Fibroblast of lung (primary cell): ENCODE data around the gene SLC24A3. TPM values are rescaled to one million over a fixed set of nuclear protein-coding genes. Genes with fewer than 3 reads are reported as not detected.

Experiments used
- DNase-seq, 2 donors: peaks; one replicate each; pipeline versions ENCODE4 v3.0.0 to v3.0.0-alpha.2; 2010; ENCODE audit warnings: low read depth in 2 of 2
- H2AFZ ChIP-seq: 2 replicates; pipeline ENCODE4 v1.5.1; 2012; ENCODE audit warnings: low read length, control low read depth, inconsistent platforms
- H3K27ac ChIP-seq: 2 replicates; pipeline ENCODE4 v1.5.1; 2011; ENCODE audit warnings: low read length, control low read depth; ENCODE audit not compliant: insufficient read depth
- H3K27me3 ChIP-seq: 2 replicates; pipeline ENCODE4 v1.5.1; 2011; ENCODE audit warnings: mild to moderate bottlenecking, low read length; ENCODE audit not compliant: control insufficient read depth, insufficient read depth
- H3K36me3 ChIP-seq: 2 replicates; pipeline ENCODE4 v1.5.1; 2011; ENCODE audit warnings: low read length; ENCODE audit not compliant: control insufficient read depth, insufficient read depth
- H3K4me1 ChIP-seq: 2 replicates; pipeline ENCODE4 v1.5.1; 2011; ENCODE audit warnings: low read length; ENCODE audit not compliant: control insufficient read depth, insufficient read depth; ENCODE audit errors: extremely low read depth
- H3K4me2 ChIP-seq: 2 replicates; pipeline ENCODE4 v1.5.1; 2011; ENCODE audit warnings: low read length, control low read depth; ENCODE audit not compliant: insufficient read depth; ENCODE audit errors: extremely low read depth
- H3K4me3 ChIP-seq, 4 experiments: fragments of 200-600 bp in 1 of 4; sonication (generic) in 1 of 4; replicated peaks in 1 of 4; 2 replicates each; pipeline ENCODE4 v1.5.1; 2011 to 2016; ENCODE audit warnings: low read length in 4 of 4, low read depth in 3 of 4, mild to moderate bottlenecking in 3 of 4, control low read depth in 2 of 4, inconsistent platforms in 1 of 4, mixed read lengths in 1 of 4; ENCODE audit not compliant: insufficient read depth in 1 of 4; ENCODE audit errors: control extremely low read depth in 1 of 4
- H3K79me2 ChIP-seq: 2 replicates; pipeline ENCODE4 v1.5.1; 2012; ENCODE audit warnings: mild to moderate bottlenecking, low read length, inconsistent platforms; ENCODE audit not compliant: control insufficient read depth, insufficient read depth
- H3K9ac ChIP-seq: 2 replicates; pipeline ENCODE4 v1.5.1; 2011; ENCODE audit warnings: mild to moderate bottlenecking, low read length, control low read depth; ENCODE audit not compliant: insufficient read depth
- H3K9me3 ChIP-seq: 2 replicates; pipeline ENCODE4 v1.5.1; 2012; ENCODE audit warnings: low read depth, low read length; ENCODE audit not compliant: control insufficient read depth, insufficient read depth
- H4K20me1 ChIP-seq: 2 replicates; pipeline ENCODE4 v1.5.1; 2011; ENCODE audit warnings: low read length; ENCODE audit not compliant: control insufficient read depth, insufficient read depth; ENCODE audit errors: extremely low read depth
- EZH2 ChIP-seq: IDR thresholded peaks from 2 replicates; pipeline ENCODE4 v1.5.1; 2012; ENCODE audit warnings: low read length, control low read depth, mild to moderate bottlenecking; ENCODE audit errors: missing control alignments
- polyA plus RNA-seq, 2 donors: library from polyadenylated mRNA; depleted of rRNA in 1 of 2; stranded (reverse) in 1 of 2; unstranded in 1 of 2; fragments of >200 nt; gene quantifications; 2 replicates each; pipeline ENCODE4 v1.2.1, GENCODE V29; 2011 to 2012; ENCODE audit warnings: missing spikeins in 1 of 2
- total RNA-seq: library from RNA; depleted of rRNA; stranded (reverse); fragments of >200 nt; gene quantifications from 2 replicates; pipeline ENCODE4 v1.2.1, GENCODE V29; 2014
- TF ChIP-seq, protein P1 (sequence below), 2 donors: IDR thresholded peaks in 1 of 2; conservative IDR thresholded peaks in 1 of 2; 1 replicate in 1 of 2; 2 replicates in 1 of 2; pipeline ENCODE4 v1.5.1; 2011 to 2012; ENCODE audit warnings: low read length in 2 of 2, control low read depth in 1 of 2, inconsistent platforms in 1 of 2, low read depth in 1 of 2, mild to moderate bottlenecking in 1 of 2

Gene SLC24A3
- total and polyA plus RNA-seq, 2 donors (not counting 1 experiment from before 2014, with no cell fraction given), result 0.03 to 1.8 TPM

GRCh38 chr20:19714579-19714840, 502.1 kb downstream of the SLC24A3 start:
- TF ChIP-seq, protein P1, sequence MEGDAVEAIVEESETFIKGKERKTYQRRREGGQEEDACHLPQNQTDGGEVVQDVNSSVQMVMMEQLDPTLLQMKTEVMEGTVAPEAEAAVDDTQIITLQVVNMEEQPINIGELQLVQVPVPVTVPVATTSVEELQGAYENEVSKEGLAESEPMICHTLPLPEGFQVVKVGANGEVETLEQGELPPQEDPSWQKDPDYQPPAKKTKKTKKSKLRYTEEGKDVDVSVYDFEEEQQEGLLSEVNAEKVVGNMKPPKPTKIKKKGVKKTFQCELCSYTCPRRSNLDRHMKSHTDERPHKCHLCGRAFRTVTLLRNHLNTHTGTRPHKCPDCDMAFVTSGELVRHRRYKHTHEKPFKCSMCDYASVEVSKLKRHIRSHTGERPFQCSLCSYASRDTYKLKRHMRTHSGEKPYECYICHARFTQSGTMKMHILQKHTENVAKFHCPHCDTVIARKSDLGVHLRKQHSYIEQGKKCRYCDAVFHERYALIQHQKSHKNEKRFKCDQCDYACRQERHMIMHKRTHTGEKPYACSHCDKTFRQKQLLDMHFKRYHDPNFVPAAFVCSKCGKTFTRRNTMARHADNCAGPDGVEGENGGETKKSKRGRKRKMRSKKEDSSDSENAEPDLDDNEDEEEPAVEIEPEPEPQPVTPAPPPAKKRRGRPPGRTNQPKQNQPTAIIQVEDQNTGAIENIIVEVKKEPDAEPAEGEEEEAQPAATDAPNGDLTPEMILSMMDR (conservative IDR thresholded peaks at IDR 0.05 in 1 of 2, IDR thresholded peaks at IDR 0.05 in 1 of 2; ENCODE audit: low read depth in 1 of 2, low read length in 2 of 2), result no peak
- TF ChIP-seq EZH2, result no peak
- H3K27ac ChIP-seq, result no peak overlapping the region
- H3K79me2 ChIP-seq, result no peaks in the 10 kb centered on the region
- DNase-seq, result no peak
- H3K36me3 ChIP-seq, result no peaks in the 10 kb centered on the region
- no peak overlapping the region for H3K4me3 ChIP-seq
- no peaks in the 10 kb centered on the region for H3K9me3 ChIP-seq
- H4K20me1 ChIP-seq, result no peaks in the 10 kb centered on the region
- H3K4me1 ChIP-seq, result no peaks in the 10 kb centered on the region
- peaks cover 1% of the 10 kb centered on the region for H3K27me3 ChIP-seq
- no peak overlapping the region for H3K4me2 ChIP-seq
- H2AFZ ChIP-seq, result no peak overlapping the region
- H3K9ac ChIP-seq, result no peak overlapping the region

DNA sequence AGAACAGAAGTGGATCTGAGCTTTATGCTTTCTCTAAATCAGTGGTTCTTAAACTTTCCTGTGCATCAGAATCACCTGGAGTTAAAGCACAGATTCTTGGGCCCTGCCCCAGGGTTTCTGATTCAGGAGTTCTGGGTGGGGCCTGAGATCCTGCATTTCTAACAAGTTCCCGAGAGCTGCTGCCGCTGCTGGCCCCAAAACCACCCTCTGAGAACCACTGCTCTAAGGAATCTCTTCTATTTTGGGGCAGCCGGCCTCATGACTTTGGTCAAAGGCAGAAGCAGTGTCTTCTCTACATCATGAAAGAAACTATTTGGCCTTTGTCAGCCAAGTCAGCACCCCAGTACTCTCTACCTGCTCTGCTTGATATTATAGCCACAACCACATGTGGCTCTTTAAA, 503.5 kb downstream of the SLC24A3 start:
- no peak overlapping the region for H3K27ac ChIP-seq
- H3K9ac ChIP-seq, result no peak overlapping the region
- no peak overlapping the region for H3K4me3 ChIP-seq
- no peaks in the 10 kb centered on the region for H3K9me3 ChIP-seq
- no peak for DNase-seq
- no peaks in the 10 kb centered on the region for H3K79me2 ChIP-seq
- H3K27me3 ChIP-seq, result no peaks in the 10 kb centered on the region
- no peak overlapping the region for H2AFZ ChIP-seq
- no peaks in the 10 kb centered on the region for H3K4me1 ChIP-seq
- no peak for TF ChIP-seq EZH2
- no peaks in the 10 kb centered on the region for H3K36me3 ChIP-seq
- H3K4me2 ChIP-seq, result no peak overlapping the region
- H4K20me1 ChIP-seq, result no peaks in the 10 kb centered on the region

DNA sequence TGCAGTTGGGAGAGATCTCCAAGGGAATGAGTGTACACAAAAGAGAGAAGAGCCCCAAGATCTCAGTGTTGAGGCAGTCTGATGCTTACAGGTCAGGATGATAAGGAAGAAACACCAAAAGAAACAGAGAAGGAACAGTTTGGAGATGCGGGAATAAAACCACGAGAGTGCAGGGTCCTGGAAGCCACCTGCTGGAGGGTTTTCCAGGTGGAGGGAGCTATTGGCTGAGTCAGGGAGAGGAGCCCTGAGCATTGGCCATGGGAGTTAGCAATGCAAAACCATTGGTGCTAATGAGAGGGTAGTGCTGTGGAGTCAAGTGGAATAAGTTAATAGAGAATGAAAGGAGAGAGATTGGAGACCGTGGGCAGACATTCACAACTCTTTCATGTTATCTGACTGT, 506.4 kb downstream of the SLC24A3 start:
- no peaks in the 10 kb centered on the region for H3K27me3 ChIP-seq
- H3K4me3 ChIP-seq, result no peak overlapping the region
- no peak overlapping the region for H2AFZ ChIP-seq
- no peak for TF ChIP-seq EZH2
- no peak for DNase-seq
- no peaks in the 10 kb centered on the region for H3K9me3 ChIP-seq
- no peaks in the 10 kb centered on the region for H4K20me1 ChIP-seq
- H3K27ac ChIP-seq, result no peak overlapping the region
- no peaks in the 10 kb centered on the region for H3K36me3 ChIP-seq
- no peaks in the 10 kb centered on the region for H3K4me1 ChIP-seq
- H3K4me2 ChIP-seq, result no peak overlapping the region
- H3K9ac ChIP-seq, result no peak overlapping the region
- H3K79me2 ChIP-seq, result no peaks in the 10 kb centered on the region

DNA sequence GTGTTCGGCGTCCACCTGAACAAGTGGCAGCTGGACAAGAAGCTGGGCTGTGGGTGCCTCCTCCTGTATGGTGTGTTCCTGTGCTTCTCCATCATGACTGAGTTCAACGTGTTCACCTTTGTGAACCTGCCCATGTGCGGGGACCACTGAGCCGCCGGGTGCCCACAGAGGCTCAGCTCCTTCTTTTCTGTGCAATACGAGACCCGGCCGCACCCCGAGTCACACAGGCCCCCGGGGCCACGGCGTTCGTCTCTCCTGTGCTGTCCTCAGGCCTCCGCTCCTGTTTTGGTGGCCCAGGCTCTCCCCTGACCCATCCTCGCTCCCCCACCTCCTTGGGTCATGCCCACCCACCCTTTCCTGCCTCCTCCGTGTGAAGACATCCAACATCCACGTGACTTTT, 508.5 kb downstream of the SLC24A3 start:
- H3K27ac ChIP-seq, result no peak overlapping the region
- H3K79me2 ChIP-seq, result no peaks in the 10 kb centered on the region
- no peaks in the 10 kb centered on the region for H3K4me1 ChIP-seq
- H3K36me3 ChIP-seq, result no peaks in the 10 kb centered on the region
- H2AFZ ChIP-seq, result no peak overlapping the region
- no peak for TF ChIP-seq EZH2
- TF ChIP-seq, protein P1 (conservative IDR thresholded peaks at IDR 0.05 in 1 of 2, IDR thresholded peaks at IDR 0.05 in 1 of 2; ENCODE audit: low read depth in 1 of 2, low read length in 2 of 2), result no peak
- H3K4me3 ChIP-seq, result no peak overlapping the region
- no peaks in the 10 kb centered on the region for H3K9me3 ChIP-seq
- DNase-seq, result no peak
- no peak overlapping the region for H3K4me2 ChIP-seq
- H3K9ac ChIP-seq, result no peak overlapping the region
- no peaks in the 10 kb centered on the region for H4K20me1 ChIP-seq
- no peaks in the 10 kb centered on the region for H3K27me3 ChIP-seq
